Ecto neural progenitor cell (in vitro differentiated cells): Measurements from ENCODE around the gene PGA5.

Source experiments
- DNase-seq: peaks from one replicate; pipeline ENCODE4 v3.0.0-alpha.2; 2018; ENCODE audit warnings: low spot score

The PGA5 gene

DNA sequence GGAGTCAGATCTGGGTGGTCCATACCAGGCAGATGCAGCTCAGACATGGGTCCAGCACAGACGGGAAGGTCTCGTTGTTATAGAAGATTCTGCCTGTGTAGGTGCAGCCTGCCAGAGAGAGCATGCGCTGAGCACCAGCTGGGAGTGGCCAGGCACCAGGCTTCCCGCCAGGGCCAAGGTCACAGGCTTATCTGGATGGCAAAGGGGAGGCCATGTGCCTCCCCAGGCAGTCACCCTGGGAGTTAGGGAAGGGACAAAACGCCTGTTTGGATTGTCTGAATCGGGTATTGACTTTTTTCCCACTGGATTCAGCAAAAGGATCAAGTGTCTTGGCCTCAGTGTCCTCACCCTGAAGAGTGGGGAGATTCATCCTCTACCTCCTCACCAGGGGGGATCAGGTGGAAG lies 26.5 kb downstream of the PGA5 start:
- no peak for DNase-seq

DNA sequence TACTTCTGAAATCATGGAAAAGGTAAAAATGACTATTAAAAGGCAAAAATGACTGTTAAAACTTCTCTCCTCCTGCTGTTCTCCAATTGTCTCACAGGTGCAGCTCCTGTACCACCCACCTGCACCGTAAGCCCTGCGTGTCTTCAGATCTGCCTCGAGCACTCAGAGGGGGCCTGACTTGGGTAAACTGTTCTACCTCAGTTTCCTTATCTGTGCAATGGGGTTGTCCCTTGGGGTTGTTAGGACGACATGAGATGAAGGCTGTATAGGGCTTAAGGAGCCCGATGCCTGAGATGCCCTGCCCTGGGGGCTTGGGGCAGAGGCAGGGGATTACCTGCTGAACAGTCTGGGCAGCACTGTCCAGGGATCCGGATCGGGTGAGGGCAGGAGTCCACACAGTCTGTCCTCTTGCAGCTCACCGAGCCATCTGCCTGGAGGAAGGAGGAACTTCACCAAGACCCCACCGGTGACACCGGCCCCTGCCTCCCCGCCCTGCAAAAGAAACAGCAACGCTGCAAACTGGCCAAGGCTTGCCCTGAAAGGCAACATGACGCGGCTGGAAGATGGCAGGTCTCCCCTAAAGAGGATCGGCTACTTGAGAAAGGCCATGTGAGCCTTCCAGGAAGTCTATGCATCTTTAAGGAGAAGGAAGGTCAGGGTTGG lies 27.7 kb downstream of the PGA5 start:
- DNase-seq: no peak

DNA sequence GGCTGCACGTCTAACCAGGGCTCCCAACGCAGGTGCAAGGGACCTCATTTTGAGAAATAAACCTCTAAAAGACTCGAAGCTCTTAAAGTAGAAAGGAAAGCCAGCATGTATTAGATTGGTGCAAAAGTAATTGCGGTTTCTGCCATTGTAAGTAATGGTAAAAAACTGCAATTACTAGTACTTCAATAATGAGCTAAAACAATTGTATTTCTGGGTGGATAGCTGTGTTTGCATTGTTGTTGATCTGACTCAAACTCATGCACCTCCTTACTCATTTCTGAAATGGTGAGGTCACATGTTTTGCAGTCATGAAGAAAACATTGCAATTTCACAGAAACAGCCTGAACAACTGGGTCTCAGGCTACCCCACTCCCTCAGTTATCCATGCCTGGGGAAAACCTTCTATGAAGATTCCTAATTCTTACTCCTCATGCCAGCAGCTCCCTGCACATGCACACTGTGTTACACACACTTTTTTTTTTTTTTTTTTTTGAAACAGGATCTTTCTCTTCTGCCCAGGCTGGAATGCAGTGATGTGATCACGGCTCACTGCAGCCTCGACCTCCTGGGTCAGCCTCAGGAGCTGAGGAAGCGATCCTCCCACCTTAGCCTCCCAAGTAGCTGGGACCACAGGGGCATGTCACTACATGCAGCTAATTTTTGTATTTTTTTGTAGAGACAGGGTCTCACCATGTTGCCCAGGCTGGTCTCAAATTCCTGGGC lies 29.5 kb downstream of the PGA5 start:
- DNase-seq: no peak

GRCh38 chr11:61272731-61273130 lies 31.8 kb downstream of the PGA5 start:
- no peak for DNase-seq

DNA sequence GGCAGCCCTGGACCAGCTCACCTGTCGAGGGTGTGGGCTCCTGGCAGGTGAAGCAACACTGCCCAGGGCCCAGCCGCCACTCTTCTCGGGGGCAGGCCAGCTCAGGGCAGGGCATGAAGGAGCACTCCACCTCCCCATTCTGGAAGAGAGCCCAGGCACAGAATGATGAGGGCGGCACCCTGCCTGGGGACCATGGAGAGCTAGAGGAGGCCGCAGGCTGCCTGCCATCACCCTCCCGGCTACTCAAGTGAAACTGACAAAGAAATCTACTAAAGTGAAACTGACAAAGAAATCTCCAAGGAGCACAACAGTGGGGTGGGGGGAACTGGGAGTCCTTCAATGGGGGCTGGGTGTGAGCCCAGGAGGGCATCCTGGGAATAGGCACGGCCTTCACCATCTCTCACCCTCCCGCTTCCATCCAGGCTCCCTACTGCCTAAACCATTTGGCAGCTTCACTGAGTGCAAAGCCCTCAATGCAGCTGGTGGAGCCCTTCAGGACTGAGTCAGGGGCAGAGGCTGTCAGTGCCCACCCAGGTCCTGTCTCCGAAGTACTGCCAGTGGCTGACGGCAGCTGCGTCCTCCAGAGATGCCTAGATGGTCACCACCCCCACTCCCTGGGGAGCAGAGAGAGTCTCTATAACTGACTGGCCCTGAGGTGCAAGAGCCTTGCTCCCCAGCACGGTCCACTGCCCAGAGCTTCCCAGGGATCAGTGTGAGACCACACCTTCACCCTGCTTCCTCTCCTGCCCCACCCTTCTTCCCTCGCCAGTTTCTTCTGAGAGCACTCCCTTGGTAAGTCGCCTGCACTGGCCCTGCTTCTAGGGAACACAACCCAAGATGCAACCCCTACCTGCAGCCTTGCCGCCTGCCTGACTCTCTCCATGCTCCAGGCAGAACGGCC lies 32.5 kb downstream of the PGA5 start:
- no peak for DNase-seq

DNA sequence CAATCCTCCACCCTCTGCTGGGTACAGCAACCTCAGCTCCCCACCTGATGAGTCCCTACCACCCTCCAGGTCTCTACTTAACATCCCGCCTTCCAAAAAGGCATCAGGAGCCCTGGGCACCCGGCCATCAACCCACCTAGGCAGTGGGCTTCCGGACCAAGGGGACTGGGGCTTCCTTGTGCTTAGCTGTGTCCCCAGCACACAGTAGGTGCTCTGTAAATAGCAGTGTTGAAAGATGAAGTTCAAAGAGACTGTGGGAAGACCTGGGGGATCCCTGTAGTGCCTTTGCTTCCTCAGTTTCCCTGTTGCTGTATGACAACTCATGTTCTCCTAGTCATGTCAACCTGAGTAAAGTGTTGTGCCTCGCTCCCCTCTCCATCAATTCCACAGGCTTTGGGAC lies 33.1 kb downstream of the PGA5 start:
- no peak for DNase-seq

GRCh38 chr11:61275191-61275590 lies 34.2 kb downstream of the PGA5 start:
- no peak for DNase-seq

- no peak for DNase-seq
These were observed 36.4 kb downstream of the PGA5 start for GRCh38 chr11:61277186-61278000.

DNA sequence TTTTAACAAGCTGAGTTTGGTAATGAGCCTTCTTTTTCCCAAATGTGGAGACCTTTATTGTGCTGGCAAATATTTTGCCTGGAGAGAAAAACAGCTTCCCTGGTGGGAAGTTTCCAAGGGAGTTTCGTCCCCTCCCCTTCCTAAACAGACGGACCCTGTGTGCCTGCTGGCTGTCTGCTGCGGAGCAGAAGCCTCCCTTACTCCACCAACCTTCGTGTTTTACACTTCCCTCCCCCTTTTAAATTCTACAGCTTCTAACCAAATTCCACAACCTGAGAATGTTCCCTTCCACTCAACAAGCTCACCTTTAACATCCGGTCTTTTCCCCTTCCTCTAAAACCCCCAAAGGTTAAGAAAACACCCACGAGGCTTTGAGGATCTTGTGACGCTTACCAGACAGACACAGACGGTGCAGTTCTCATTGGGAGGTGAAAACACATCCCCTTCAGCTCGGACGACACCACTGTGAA lies 37.1 kb downstream of the PGA5 start:
- DNase-seq: no peak

- no peak for DNase-seq
These were observed 39.1 kb downstream of the PGA5 start for GRCh38 chr11:61279934-61280659.

GRCh38 chr11:61280883-61281580 lies 40.1 kb downstream of the PGA5 start:
- DNase-seq: no peak

GRCh38 chr11:61281581-61282250 lies 40.7 kb downstream of the PGA5 start:
- DNase-seq: peak; percentile 90

DNA sequence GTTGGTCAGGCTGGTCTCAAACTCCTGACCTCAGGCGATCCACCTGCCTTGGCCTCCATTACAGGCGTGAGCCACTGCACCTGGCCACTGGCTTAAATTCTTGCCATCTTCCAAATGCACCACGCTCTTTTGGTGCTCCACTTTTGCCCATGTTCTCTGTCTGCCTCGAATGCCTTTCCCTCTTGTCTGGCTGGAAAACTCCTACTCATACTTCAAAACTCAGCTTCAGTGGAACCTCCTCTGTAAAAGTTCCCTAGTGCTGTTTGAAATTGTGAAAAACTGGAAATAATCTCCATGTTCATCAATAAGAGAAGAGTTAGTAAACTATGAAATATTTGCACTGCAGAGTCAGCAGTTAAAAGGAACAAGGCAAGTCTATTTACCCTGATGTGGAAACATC lies 42.6 kb downstream of the PGA5 start:
- DNase-seq: no peak

DNA sequence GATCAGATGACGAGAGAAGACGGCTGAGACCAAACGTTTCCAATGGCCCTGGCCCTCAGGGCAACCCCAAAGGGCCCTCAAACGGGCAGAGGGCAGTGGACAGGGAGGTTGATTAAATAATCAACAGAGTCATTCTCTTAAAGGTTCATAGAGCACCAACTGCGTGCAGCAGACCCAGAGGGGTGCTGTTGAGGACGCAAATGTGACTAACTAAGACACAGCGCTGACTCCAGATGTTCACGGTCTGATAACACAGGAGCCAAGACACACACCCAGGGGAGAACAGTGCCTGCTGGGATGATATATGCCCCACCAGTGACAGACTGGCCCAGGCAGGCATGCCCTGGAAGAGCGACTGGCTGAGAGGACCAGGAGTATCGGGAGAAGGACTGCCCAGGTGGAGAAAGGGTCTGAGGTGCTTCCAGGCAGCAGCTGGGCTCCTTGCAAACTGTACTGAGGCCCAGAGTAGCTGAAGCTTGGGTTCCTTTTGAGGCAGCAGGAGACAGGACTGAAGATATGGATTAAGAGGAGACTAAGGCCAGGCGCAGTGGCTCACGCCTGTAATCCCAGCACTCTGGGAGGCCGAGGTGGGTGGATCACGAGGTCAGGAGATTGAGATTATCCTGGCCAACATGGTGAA lies 46.5 kb downstream of the PGA5 start:
- DNase-seq: no peak

DNA sequence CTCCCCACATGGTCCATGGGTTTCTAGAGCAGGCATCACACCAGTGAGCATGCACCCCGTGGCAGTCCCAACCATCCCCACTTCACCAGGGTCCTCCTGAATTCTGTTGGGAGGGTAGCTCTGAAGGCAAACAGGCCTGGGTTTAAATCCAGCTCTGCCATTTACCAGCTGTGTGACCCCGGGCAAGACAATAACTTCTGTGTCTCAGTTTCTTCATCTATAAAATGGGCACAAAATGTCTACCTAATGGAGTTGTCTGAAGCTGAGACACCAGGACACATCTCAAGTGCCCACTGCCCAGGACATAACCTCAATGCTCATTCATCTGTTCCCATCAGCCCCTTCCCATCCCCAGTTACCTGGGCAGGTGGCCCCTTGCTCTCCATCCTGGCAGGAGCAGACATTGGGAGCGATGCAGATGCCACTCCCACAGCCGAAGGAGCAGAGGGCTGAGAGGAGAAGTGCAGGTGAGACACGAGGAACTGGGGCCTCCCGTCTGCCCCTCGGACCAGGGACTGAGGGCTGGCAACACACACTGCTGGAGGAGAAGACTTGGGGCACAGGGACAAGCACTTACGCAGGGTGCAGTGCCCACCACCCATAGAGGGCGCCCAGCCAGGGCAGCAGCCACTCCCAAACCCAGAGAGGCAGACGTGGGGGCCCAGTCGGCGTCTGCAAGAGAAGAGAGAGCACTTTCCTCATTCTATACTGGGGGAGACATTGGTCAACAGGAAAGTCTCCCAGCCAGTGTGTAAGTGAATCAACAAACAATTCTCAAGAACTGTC lies 50.1 kb downstream of the PGA5 start:
- no peak for DNase-seq

DNA sequence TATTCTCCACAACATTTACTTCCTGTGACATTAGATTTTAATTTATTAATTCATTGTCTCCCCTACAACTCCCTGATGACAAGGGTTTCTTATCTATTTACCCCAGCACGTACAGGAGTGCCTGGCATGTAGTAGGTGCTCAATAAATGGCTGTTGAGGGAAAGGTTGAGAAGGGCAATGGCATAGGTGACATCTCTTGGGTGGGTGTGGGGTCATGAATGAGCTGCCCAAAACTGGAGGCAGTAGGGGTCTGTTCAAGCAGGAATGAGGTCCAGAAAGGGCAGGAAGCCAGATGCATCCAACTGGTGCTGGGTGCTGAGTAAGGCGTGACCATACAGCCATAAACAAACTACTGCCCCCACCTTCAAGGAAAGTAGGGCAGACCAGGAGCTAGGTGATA lies 51.4 kb downstream of the PGA5 start:
- no peak for DNase-seq

DNA sequence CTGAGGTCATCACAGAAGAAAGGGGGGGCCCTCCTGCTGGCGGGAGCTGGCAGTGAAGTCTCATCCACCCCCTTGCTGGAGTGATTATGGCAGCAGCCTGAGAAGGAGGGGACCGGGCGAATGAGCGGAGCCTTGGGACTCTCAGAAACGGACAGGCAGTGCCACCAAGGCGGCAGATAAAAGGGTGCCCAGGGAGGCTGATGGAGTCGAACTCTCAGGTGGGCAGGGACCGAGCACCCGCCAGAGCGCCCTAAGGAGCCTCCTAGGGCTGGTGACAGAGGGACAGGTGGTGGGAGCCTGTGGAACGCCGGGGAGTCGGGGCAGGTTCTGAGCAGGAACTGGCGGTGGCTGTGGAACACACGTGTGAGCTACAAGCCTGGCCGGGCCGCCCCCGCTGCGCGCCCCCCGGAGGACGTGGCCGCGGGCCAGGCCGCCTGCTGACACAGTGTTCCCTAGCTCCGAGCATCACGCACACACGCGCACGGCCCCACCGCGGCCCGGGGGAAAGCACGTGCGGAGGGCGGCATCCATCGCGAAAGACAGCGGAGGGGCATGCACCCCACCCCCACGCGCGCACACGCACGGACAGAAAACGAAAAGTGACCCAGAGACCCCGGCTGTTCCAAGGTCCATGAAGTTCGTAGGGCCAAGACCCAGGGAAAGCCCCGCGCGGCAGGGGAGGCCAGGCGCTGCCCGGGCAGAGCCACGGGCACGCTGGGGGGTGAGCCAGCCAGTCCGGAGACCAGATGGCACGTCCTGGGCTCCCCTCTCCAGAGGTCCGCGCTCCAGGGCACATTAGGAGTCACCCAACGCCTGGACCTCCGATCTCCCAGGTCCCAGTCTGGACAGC lies 53.1 kb downstream of the PGA5 start:
- peak; percentile 64 for DNase-seq
